Bronchial epithelial cell (primary cell): Measurements from ENCODE around the gene BLOC1S6. TPM values are rescaled to one million over a fixed set of nuclear protein-coding genes. Genes with fewer than 3 reads are reported as not detected.

Experiments used
- DNase-seq: peaks from one replicate; pipeline ENCODE4 v3.0.0-alpha.2; 2010; ENCODE audit warnings: low read depth
- FAIRE-seq: peaks from 2 replicates; lab custom pipeline; 2011; peaks lifted over from hg19 to GRCh38; lab: Jason Lieb, UNC
- H3K27me3 ChIP-seq: 2 replicates; pipeline ENCODE4 v1.5.1; 2011; ENCODE audit warnings: low read length; ENCODE audit not compliant: control insufficient read depth, insufficient read depth
- H3K36me3 ChIP-seq: 2 replicates; pipeline ENCODE4 v1.5.1; 2011; ENCODE audit warnings: low read length; ENCODE audit not compliant: control insufficient read depth, insufficient read depth
- H3K4me3 ChIP-seq: 2 replicates; pipeline ENCODE4 v1.5.1; 2011; ENCODE audit warnings: mild to moderate bottlenecking, low read depth, low read length, control low read depth
- CTCF ChIP-seq: IDR thresholded peaks from 2 replicates; pipeline ENCODE4 v1.5.1; 2011; ENCODE audit warnings: mild to moderate bottlenecking, moderate library complexity, low read length, control low read depth, inconsistent platforms; ENCODE audit not compliant: insufficient read depth, severe bottlenecking
- total RNA-seq: library from RNA; depleted of rRNA; stranded (reverse); fragments of >200 nt; gene quantifications from 2 replicates; pipeline ENCODE4 v1.2.1, GENCODE V29; 2014

The BLOC1S6 gene
- total RNA-seq, 1 donor from 2014 or later: 49.0 TPM

DNA sequence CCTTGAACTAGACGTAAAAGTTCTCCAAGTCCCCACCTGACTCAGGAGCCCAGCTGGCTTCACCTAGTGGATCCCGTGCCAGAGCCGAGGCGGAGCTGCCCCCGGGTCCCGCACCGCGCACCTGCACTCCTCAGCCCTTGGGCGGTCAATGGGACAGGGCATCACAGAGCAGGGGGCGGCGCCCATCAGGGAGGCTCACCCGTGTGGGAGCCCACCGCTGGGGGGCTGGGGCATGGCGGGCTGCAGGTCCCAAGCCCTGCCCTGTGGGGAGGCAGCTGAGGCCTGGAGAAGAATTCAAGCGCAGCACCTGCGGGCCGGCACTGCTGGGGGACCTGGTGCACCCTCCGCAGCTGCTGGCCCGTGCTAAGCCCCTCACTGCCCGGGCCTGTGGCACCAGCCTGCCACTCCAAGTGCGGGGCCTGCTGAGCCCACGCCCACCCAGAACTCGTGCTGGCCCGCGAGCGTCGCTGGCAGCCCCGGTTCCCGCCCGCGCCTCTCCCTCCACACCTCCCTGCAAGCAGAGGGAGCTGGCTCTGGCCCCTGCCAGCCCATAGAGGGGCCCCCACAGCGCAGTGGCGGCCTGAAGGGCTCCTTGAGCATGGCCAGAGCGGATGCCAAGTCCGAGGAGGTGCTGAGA, 63.8 kb downstream of the BLOC1S6 start:
- Histone ChIP-seq H3K27me3 (no peaks in the 10 kb centered on the region), H3K4me3 (no peak overlapping the region), H3K36me3 (peaks cover 5% of the 10 kb centered on the region)
- FAIRE-seq (no peak), DNase-seq (no peak)
- TF ChIP-seq CTCF: no peak

- H3K27me3 ChIP-seq: no peaks in the 10 kb centered on the region
- peaks cover 5% of the 10 kb centered on the region for H3K36me3 ChIP-seq
- TF ChIP-seq CTCF: no peak
- FAIRE-seq: no peak
- H3K4me3 ChIP-seq: no peak overlapping the region
- no peak for DNase-seq
Observed at GRCh38 chr15:45653702-45654424, 66.7 kb downstream of the BLOC1S6 start.

GRCh38 chr15:45654749-45655148, 67.6 kb downstream of the BLOC1S6 start:
- no peak for TF ChIP-seq CTCF
- Histone ChIP-seq H3K27me3 (no peaks in the 10 kb centered on the region), H3K4me3 (no peak overlapping the region), H3K36me3 (peaks cover 5% of the 10 kb centered on the region)
- no peak for DNase-seq
- FAIRE-seq: no peak

- Histone ChIP-seq H3K27me3 (no peaks in the 10 kb centered on the region), H3K4me3 (no peak overlapping the region), H3K36me3 (peaks cover 2% of the 10 kb centered on the region)
- FAIRE-seq: no peak
- DNase-seq: no peak
- TF ChIP-seq CTCF: no peak
Observed at GRCh38 chr15:45657254-45657653, 70.1 kb downstream of the BLOC1S6 start.

DNA sequence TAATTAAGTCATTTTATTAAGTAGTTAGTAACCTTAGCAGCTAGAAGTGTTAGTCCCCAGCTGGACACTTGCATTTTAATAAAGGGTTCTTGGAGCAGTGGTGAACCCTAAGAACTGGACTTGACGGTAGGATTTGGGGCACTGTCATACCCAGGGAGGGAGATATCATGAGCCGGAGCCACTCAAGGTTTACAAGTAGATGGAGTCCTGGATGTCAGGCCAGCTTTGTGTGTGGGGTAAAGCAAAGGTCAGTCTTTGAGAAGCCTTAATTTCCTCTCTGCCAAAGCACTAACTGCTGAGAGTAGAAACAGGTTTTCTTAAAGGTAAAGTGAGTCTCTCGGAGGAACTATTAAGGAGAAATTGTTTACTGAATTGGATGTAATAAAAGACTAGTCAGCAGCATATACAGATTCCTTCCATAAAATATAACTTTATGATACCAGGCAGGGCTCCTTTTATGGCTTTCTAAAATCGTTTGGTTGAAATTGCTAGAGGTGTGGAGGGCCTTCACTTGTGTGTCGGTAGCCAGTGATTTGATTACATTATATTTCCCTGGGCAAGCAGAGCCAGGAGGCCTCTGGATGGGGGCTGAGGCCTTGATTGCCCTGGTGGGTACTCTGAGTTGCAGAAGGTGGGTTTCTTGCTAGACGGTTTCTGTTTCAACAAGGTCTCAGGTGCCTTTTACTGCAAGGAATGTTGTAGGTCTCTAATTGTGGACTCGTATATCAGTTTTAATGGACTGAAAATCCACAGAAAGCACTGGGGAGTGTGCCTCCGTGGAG, 70.8 kb downstream of the BLOC1S6 start:
- Histone ChIP-seq H3K36me3 (peaks cover 5% of the 10 kb centered on the region), H3K27me3 (no peaks in the 10 kb centered on the region), H3K4me3 (no peak overlapping the region)
- FAIRE-seq: no peak
- no peak for TF ChIP-seq CTCF
- no peak for DNase-seq

Other genes starting within 250 kb of the BLOC1S6 start
- gene GATM, start 208.8 kb upstream of the BLOC1S6 start, total RNA-seq: 1.0 and 1.3 TPM in 2 replicates
- gene SLC30A4, start 64.6 kb upstream of the BLOC1S6 start, total RNA-seq: 3.4 and 6.1 TPM in 2 replicates
- 310 and 317 TPM in 2 replicates for gene SQOR, start 47.6 kb downstream of the BLOC1S6 start, total RNA-seq